Stimulated activated CD8-positive, alpha-beta memory T cell treated with anti-CD3 and anti-CD28 coated beads, Interleukin-12 subunit alpha, Interleukin-12 subunit beta, amount 100 ng/mL, for 24 hours (primary cell): ENCODE measurements around the gene DBNDD2.

Source experiments
- DNase-seq: peaks from one replicate; pipeline ENCODE4 v3.0.0-alpha.2; 2020; ENCODE audit errors: extremely low read depth

Gene DBNDD2

GRCh38 chr20:45449528-45449927 is 41.4 kb downstream of the DBNDD2 start:
- DNase-seq = no peak

- no peak for DNase-seq
These were observed 42.2 kb downstream of the DBNDD2 start for GRCh38 chr20:45450097-45450818.

GRCh38 chr20:45452238-45452637 is 44.1 kb downstream of the DBNDD2 start:
- DNase-seq = no peak

GRCh38 chr20:45452772-45453691 is 44.9 kb downstream of the DBNDD2 start:
- DNase-seq = no peak

- no peak for DNase-seq
These were observed 48.5 kb downstream of the DBNDD2 start for GRCh38 chr20:45456632-45457031.

GRCh38 chr20:45459606-45460005 is 51.5 kb downstream of the DBNDD2 start:
- DNase-seq = no peak
